Caco-2 (cell line): ENCODE results near the gene KIF1B. TPM values are rescaled to one million over a fixed set of nuclear protein-coding genes. Genes with fewer than 3 reads are reported as not detected.

Experiments used
- BruUV-seq: library from RNA; stranded (reverse); fragments of 400-500 nt; replicated peaks from 2 replicates; lab custom pipeline; 2021; lab: Mats Ljungman, UMichigan
- CTCF ChIA-PET: fragments of 300-600 bp; sonication (Branson Sonifier 250); formaldehyde crosslinking; loops from one replicate; lab custom pipeline; 2022; ENCODE audit warnings: antibody characterized with exemption; lab: Charles Lee
- POLR2A ChIA-PET: fragments of 300-600 bp; sonication (Branson Sonifier 250); formaldehyde crosslinking; loops from one replicate; lab custom pipeline; 2022; ENCODE audit warnings: antibody characterized with exemption; lab: Charles Lee
- DNase-seq, 2 experiments: peaks; one replicate each; pipeline versions ENCODE4 v3.0.0 to v3.0.0-alpha.2; 2020 to 2022
- H3K27me3 ChIP-seq: replicated peaks from 2 replicates; pipeline ENCODE4 v1.6.0; 2011; ENCODE audit warnings: low read length; ENCODE audit not compliant: control insufficient read depth, insufficient read depth
- H3K36me3 ChIP-seq: 2 replicates; pipeline ENCODE4 v1.5.1; 2011; ENCODE audit warnings: low read length; ENCODE audit not compliant: control insufficient read depth, insufficient read depth
- H3K4me1 ChIP-seq: fragments of 250-450 bp; sonication (Bioruptor Pico); 2 replicates; pipeline ENCODE4 v1.5.1; 2020; ENCODE audit warnings: mild to moderate bottlenecking
- H3K4me3 ChIP-seq: 2 replicates; pipeline ENCODE4 v1.5.1; 2011; ENCODE audit warnings: low read depth, mild to moderate bottlenecking, control low read depth, low read length
- H3K9me3 ChIP-seq: fragments of 250-450 bp; sonication (Bioruptor Pico); 2 replicates; pipeline ENCODE4 v1.5.1; 2020; ENCODE audit warnings: mild to moderate bottlenecking, moderate library complexity
- H3K27ac Mint-ChIP-seq: one replicate; pipeline ENCODE4 v1.8.0; 2022; ENCODE audit warnings: mixed read lengths; ENCODE audit not compliant: unreplicated experiment
- H3K27me3 Mint-ChIP-seq: one replicate; pipeline ENCODE4 v1.8.0; 2022; ENCODE audit warnings: mixed read lengths; ENCODE audit not compliant: insufficient read depth, unreplicated experiment
- H3K36me3 Mint-ChIP-seq: one replicate; pipeline ENCODE4 v1.8.0; 2022; ENCODE audit warnings: mild to moderate bottlenecking, mixed read lengths; ENCODE audit not compliant: insufficient read depth, unreplicated experiment
- H3K4me1 Mint-ChIP-seq: one replicate; pipeline ENCODE4 v1.8.0; 2022; ENCODE audit warnings: low read depth, mixed read lengths; ENCODE audit not compliant: unreplicated experiment
- H3K4me3 Mint-ChIP-seq: one replicate; pipeline ENCODE4 v1.8.0; 2022; ENCODE audit warnings: mild to moderate bottlenecking, moderate library complexity, mixed read lengths; ENCODE audit not compliant: unreplicated experiment
- H3K9me3 Mint-ChIP-seq: one replicate; pipeline ENCODE4 v1.8.0; 2022; ENCODE audit warnings: mixed read lengths; ENCODE audit not compliant: unreplicated experiment
- CTCF ChIP-seq, 2 experiments: fragments of 200-600 bp in 1 of 2; IDR thresholded peaks; 1 replicate in 1 of 2; 2 replicates in 1 of 2; pipeline versions ENCODE4 v1.5.1 to v1.8.0; 2011 to 2022; ENCODE audit warnings: antibody characterized with exemption in 1 of 2, control low read depth in 1 of 2, inconsistent platforms in 1 of 2, low read depth in 1 of 2, low read length in 1 of 2, mild to moderate bottlenecking in 1 of 2, moderate library complexity in 1 of 2; ENCODE audit not compliant: insufficient read depth in 1 of 2, severe bottlenecking in 1 of 2, unreplicated experiment in 1 of 2
- intact Hi-C: fragments of 100-400 bp; cut with micrococcal nuclease; formaldehyde crosslinking; loops from one replicate; pipeline ENCODE4 v1.10.0; 2022; ENCODE audit not compliant: unreplicated experiment
- total RNA-seq: library from RNA; stranded (reverse); gene quantifications from 2 replicates; pipeline ENCODE4 v1.2.3, GENCODE V29; 2022

KIF1B gene
- total RNA-seq, 1 experiment from 2014 or later = 41.1 TPM

GRCh38 chr1:10181154-10181553 is 29.2 kb upstream of the KIF1B start:
- ChIA-PET POLR2A (no interaction called here), CTCF (no interaction called here)
- no peak overlapping the region for H3K27ac Mint-ChIP-seq
- Histone ChIP-seq H3K36me3 (no peaks in the 10 kb centered on the region; the same call in 1 of the 2 replicates), H3K9me3 (no peaks in the 10 kb centered on the region), H3K4me1 (no peaks in the 10 kb centered on the region), H3K27me3 (no peaks in the 10 kb centered on the region), H3K4me3 (no peak overlapping the region)
- intact Hi-C loops = no loop called here
- H3K4me3 Mint-ChIP-seq = no peak overlapping the region
- BruUV-seq = no TSS peak
- peaks cover 2% of the 10 kb centered on the region for H3K9me3 Mint-ChIP-seq
- H3K27me3 Mint-ChIP-seq = no peaks in the 10 kb centered on the region
- H3K36me3 Mint-ChIP-seq = peaks cover 17% of the 10 kb centered on the region
- H3K4me1 Mint-ChIP-seq = peaks cover 8% of the 10 kb centered on the region
- DNase-seq = no peak
- TF ChIP-seq CTCF (IDR thresholded peaks at IDR 0.05; ENCODE audit: insufficient read depth in 1 of 2, low read depth in 1 of 2, low read length in 1 of 2, severe bottlenecking in 1 of 2, unreplicated experiment in 1 of 2) = no peak

- BruUV-seq = no TSS peak
- Histone ChIP-seq H3K27me3 (no peaks in the 10 kb centered on the region), H3K4me1 (no peaks in the 10 kb centered on the region), H3K4me3 (no peak overlapping the region), H3K9me3 (no peaks in the 10 kb centered on the region), H3K36me3 (no peaks in the 10 kb centered on the region)
- Mint-ChIP-seq H3K27ac (no peak overlapping the region), H3K36me3 (peaks cover 12% of the 10 kb centered on the region), H3K4me1 (peaks cover 9% of the 10 kb centered on the region), H3K4me3 (no peak overlapping the region), H3K9me3 (no peaks in the 10 kb centered on the region), H3K27me3 (no peaks in the 10 kb centered on the region)
- intact Hi-C loops = no loop called here
- ChIA-PET POLR2A (no interaction called here), CTCF (no interaction called here)
- TF ChIP-seq CTCF (IDR thresholded peaks at IDR 0.05; ENCODE audit: insufficient read depth in 1 of 2, low read depth in 1 of 2, low read length in 1 of 2, severe bottlenecking in 1 of 2, unreplicated experiment in 1 of 2) = no peak
- DNase-seq = no peak
These were observed 24.6 kb upstream of the KIF1B start for GRCh38 chr1:10185759-10186158.

GRCh38 chr1:10186331-10187025 is 23.9 kb upstream of the KIF1B start:
- Histone ChIP-seq H3K9me3 (no peaks in the 10 kb centered on the region), H3K36me3 (no peaks in the 10 kb centered on the region), H3K27me3 (no peaks in the 10 kb centered on the region), H3K4me1 (no peaks in the 10 kb centered on the region), H3K4me3 (no peak overlapping the region)
- CTCF ChIA-PET = no interaction called here
- Mint-ChIP-seq H3K27me3 (no peaks in the 10 kb centered on the region), H3K4me3 (no peak overlapping the region), H3K36me3 (peaks cover 10% of the 10 kb centered on the region), H3K27ac (no peak overlapping the region), H3K9me3 (no peaks in the 10 kb centered on the region), H3K4me1 (peaks cover 9% of the 10 kb centered on the region)
- no peak for TF ChIP-seq CTCF (IDR thresholded peaks at IDR 0.05; ENCODE audit: insufficient read depth in 1 of 2, low read depth in 1 of 2, low read length in 1 of 2, severe bottlenecking in 1 of 2, unreplicated experiment in 1 of 2)
- POLR2A ChIA-PET = no interaction called here
- BruUV-seq = no TSS peak
- intact Hi-C loops = no loop called here
- DNase-seq = no peak
